SU-DHL-6 (cell line): ENCODE results near the gene RNF14.
"Not testable (repeated sequence)": the region's sequence is repeated elsewhere in the genome, so short reads cannot be mapped to it uniquely, and the experiment has no call there.

Source experiments
- H2AFZ ChIP-seq: fragments of 200-600 bp; sonication (generic); 2 replicates; pipeline ENCODE4 v1.6.1; 2014; ENCODE audit warnings: low read depth, mild to moderate bottlenecking, moderate library complexity, mixed read lengths, antibody characterized with exemption, low read length; ENCODE audit not compliant: severe bottlenecking
- H3F3A ChIP-seq: fragments of 200-600 bp; shearing (Covaris generic); 2 replicates; pipeline ENCODE4 v1.6.0; 2016; ENCODE audit warnings: antibody characterized with exemption, mild to moderate bottlenecking; ENCODE audit not compliant: insufficient read depth
- H3K27ac ChIP-seq: fragments of 200-600 bp; sonication (generic); 2 replicates; pipeline ENCODE4 v1.5.1; 2016; ENCODE audit warnings: low read depth, mild to moderate bottlenecking, low read length, moderate library complexity, mixed read lengths
- H3K27me3 ChIP-seq: fragments of 200-600 bp; sonication (generic), shearing (Covaris generic); 2 replicates; pipeline ENCODE4 v1.6.0; 2014; ENCODE audit warnings: mild to moderate bottlenecking, low read length
- H3K36me3 ChIP-seq: fragments of 200-600 bp; sonication (generic); 2 replicates; pipeline ENCODE4 v1.6.1; 2014; ENCODE audit warnings: mild to moderate bottlenecking, low read length, mixed read lengths
- H3K4me2 ChIP-seq: fragments of 300-600, 200-600 bp; shearing (Covaris generic), sonication (generic); 2 replicates; pipeline ENCODE4 v1.6.0; 2014; ENCODE audit warnings: low read length, low read depth, mild to moderate bottlenecking; ENCODE audit not compliant: poor library complexity, severe bottlenecking
- H3K4me3 ChIP-seq: fragments of 200-600 bp; sonication (generic); 2 replicates; pipeline ENCODE4 v1.5.1; 2014; ENCODE audit warnings: antibody characterized with exemption, low read length, mild to moderate bottlenecking, mixed read lengths; ENCODE audit not compliant: insufficient read depth, poor library complexity, severe bottlenecking
- H3K79me2 ChIP-seq: fragments of 200-600 bp; sonication (generic); 2 replicates; pipeline ENCODE4 v1.6.1; 2014; ENCODE audit warnings: mild to moderate bottlenecking, low read length, moderate library complexity; ENCODE audit not compliant: insufficient read depth
- H3K9ac ChIP-seq: fragments of 200-600 bp; sonication (generic); 2 replicates; pipeline ENCODE4 v1.7.0; 2014; ENCODE audit warnings: mild to moderate bottlenecking, low read length
- H3K9me2 ChIP-seq: fragments of 200-600 bp; sonication (generic); replicated peaks from 2 replicates; pipeline ENCODE4 v1.6.1; 2014; ENCODE audit warnings: low read length; ENCODE audit not compliant: insufficient read depth
- H3K9me3 ChIP-seq: fragments of 200-600 bp; sonication (generic); 2 replicates; pipeline ENCODE4 v1.6.1; 2014; ENCODE audit warnings: low read length, mixed read lengths; ENCODE audit not compliant: insufficient read depth
- H4K20me1 ChIP-seq: fragments of 200-600 bp; sonication (generic); 2 replicates; pipeline ENCODE4 v1.6.1; 2014; ENCODE audit warnings: low read depth, mild to moderate bottlenecking, antibody characterized with exemption, low read length, moderate library complexity, mixed read lengths
- CTCF ChIP-seq: fragments of 200-600 bp; sonication (generic); IDR thresholded peaks from one replicate; pipeline ENCODE4 v1.5.1; 2017; ENCODE audit warnings: antibody characterized with exemption, mild to moderate bottlenecking, low read length, moderate library complexity; ENCODE audit not compliant: insufficient read depth, poor library complexity, severe bottlenecking
- EZH2phosphoT487 ChIP-seq: fragments of 200-600 bp; sonication (generic), shearing (Covaris generic); conservative IDR thresholded peaks from 2 replicates; pipeline ENCODE4 v1.6.1; 2018; ENCODE audit warnings: mild to moderate bottlenecking, antibody characterized with exemption, low read length, moderate library complexity, mixed read lengths

Gene RNF14

GRCh38 chr5:142025637-142026036, 56.7 kb downstream of the RNF14 start:
- Histone ChIP-seq H3K4me2 (peak overlapping the region; percentile 93), H3K9me3 (no peaks in the 10 kb centered on the region), H3F3A (peaks cover 11% of the 10 kb centered on the region; the same call in 1 of the 2 replicates), H3K79me2 (no peaks in the 10 kb centered on the region), H3K27me3 (no peaks in the 10 kb centered on the region), H3K9ac (no peak overlapping the region), H3K9me2 (no peaks in the 10 kb centered on the region), H4K20me1 (no peaks in the 10 kb centered on the region), H3K4me3 (no peak overlapping the region), H3K36me3 (no peaks in the 10 kb centered on the region), H2AFZ (peak overlapping the region; percentile 99), H3K27ac (no peak overlapping the region)
- TF ChIP-seq CTCF, result no peak
- TF ChIP-seq EZH2phosphoT487, result no peak

- no peak overlapping the region for H3K4me2 ChIP-seq
- H2AFZ ChIP-seq, result no peak overlapping the region
- no peak overlapping the region for H3K27ac ChIP-seq
- H3K9me2 ChIP-seq, result no peaks in the 10 kb centered on the region
- no peaks in the 10 kb centered on the region for H4K20me1 ChIP-seq
- H3K4me3 ChIP-seq, result no peak overlapping the region
- no peaks in the 10 kb centered on the region for H3K79me2 ChIP-seq
- H3K9ac ChIP-seq, result no peak overlapping the region
- H3F3A ChIP-seq, result no peaks in the 10 kb centered on the region
- H3K9me3 ChIP-seq, result no peaks in the 10 kb centered on the region
- no peaks in the 10 kb centered on the region for H3K36me3 ChIP-seq
- TF ChIP-seq EZH2phosphoT487 (no peak), CTCF (no peak)
- no peaks in the 10 kb centered on the region for H3K27me3 ChIP-seq
Measured at GRCh38 chr5:142032150-142032549, 63.2 kb downstream of the RNF14 start.

GRCh38 chr5:142032747-142033631, 64.1 kb downstream of the RNF14 start:
- Histone ChIP-seq H3K27me3 (no peaks in the 10 kb centered on the region), H4K20me1 (no peaks in the 10 kb centered on the region), H3K9ac (no peak overlapping the region), H2AFZ (no peak overlapping the region), H3K36me3 (no peaks in the 10 kb centered on the region), H3K9me3 (no peaks in the 10 kb centered on the region), H3K9me2 (no peaks in the 10 kb centered on the region), H3K4me3 (no peak overlapping the region), H3K27ac (no peak overlapping the region), H3K4me2 (no peak overlapping the region), H3F3A (no peaks in the 10 kb centered on the region), H3K79me2 (no peaks in the 10 kb centered on the region)
- no peak for TF ChIP-seq EZH2phosphoT487
- TF ChIP-seq CTCF, result no peak

- not testable (repeated sequence) for H3K4me3 ChIP-seq, H3K27me3 ChIP-seq, H3K27ac ChIP-seq, H3F3A ChIP-seq, H3K4me2 ChIP-seq, H3K9me2 ChIP-seq, H4K20me1 ChIP-seq, H3K9ac ChIP-seq, H3K9me3 ChIP-seq, H3K79me2 ChIP-seq, H3K36me3 ChIP-seq, H2AFZ ChIP-seq
Measured at GRCh38 chr5:142033632-142034567, 65.0 kb downstream of the RNF14 start.
